ENCODE data around the gene GUCY1A1. TPM values are rescaled to one million over a fixed set of nuclear protein-coding genes. Genes with fewer than 3 reads are reported as not detected.

Gene GUCY1A1
- total RNA-seq, 1 experiment from 2014 or later = 23.6 TPM

DNA sequence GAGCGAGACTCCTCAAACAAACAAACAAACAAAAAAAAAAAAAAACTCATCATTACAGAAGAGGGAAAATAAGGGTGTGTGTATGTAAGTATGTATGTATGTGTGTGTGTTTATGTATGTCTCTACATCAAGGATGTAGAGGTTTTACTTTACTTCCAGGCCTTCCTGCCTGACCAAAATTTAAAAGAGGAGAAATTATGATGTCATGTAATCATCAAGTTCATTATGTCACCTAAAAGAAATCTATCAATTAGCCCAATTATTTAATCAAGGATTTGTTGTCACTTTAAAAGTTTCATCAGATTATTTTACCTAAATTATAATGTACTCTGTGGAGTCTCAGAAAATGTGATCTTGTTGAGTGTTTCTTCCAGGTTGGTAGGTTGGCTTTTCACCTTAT, 21.6 kb downstream of the GUCY1A1 start:
- BruUV-seq (replicated peaks) = no TSS peak
- intact Hi-C loops (cut with micrococcal nuclease; ENCODE audit: unreplicated experiment) = no loop called here
- no peak overlapping the region for H3K27ac Mint-ChIP-seq (ENCODE audit: unreplicated experiment)
- H3K4me1 Mint-ChIP-seq (ENCODE audit: low read depth, unreplicated experiment) = peaks cover 26% of the 10 kb centered on the region
- H3K9me3 Mint-ChIP-seq (ENCODE audit: low read depth, unreplicated experiment) = no peaks in the 10 kb centered on the region
- H3K4me3 Mint-ChIP-seq (ENCODE audit: low read depth, unreplicated experiment) = no peak overlapping the region
- H3K27me3 Mint-ChIP-seq (ENCODE audit: unreplicated experiment) = no peaks in the 10 kb centered on the region
- TF ChIP-seq, protein P1, sequence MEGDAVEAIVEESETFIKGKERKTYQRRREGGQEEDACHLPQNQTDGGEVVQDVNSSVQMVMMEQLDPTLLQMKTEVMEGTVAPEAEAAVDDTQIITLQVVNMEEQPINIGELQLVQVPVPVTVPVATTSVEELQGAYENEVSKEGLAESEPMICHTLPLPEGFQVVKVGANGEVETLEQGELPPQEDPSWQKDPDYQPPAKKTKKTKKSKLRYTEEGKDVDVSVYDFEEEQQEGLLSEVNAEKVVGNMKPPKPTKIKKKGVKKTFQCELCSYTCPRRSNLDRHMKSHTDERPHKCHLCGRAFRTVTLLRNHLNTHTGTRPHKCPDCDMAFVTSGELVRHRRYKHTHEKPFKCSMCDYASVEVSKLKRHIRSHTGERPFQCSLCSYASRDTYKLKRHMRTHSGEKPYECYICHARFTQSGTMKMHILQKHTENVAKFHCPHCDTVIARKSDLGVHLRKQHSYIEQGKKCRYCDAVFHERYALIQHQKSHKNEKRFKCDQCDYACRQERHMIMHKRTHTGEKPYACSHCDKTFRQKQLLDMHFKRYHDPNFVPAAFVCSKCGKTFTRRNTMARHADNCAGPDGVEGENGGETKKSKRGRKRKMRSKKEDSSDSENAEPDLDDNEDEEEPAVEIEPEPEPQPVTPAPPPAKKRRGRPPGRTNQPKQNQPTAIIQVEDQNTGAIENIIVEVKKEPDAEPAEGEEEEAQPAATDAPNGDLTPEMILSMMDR (IDR thresholded peaks at IDR 0.05; ENCODE audit: unreplicated experiment) = no peak
- CTCF ChIA-PET = no interaction called here
- H3K36me3 Mint-ChIP-seq (ENCODE audit: insufficient read depth, unreplicated experiment) = no peaks in the 10 kb centered on the region
- no peak for DNase-seq

DNA sequence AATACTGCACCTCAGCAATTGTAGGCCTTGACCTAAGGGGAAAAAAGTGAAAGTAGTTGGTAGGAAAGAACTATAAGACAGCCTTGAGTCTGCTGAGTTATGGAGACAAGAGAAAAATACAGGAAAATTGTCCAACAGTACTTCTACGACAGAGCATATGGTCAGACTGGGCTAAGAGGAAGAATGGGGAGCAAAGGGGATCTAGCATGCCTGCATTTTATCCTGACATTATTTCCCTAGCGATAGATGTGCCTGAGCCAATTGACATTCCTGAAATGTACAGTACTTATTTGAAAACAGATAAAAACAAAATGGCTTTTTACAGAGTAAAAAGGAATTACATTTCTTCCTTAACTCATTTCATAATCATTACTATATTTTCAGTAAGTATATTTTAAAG, 22.2 kb downstream of the GUCY1A1 start:
- CTCF ChIA-PET = no interaction called here
- H3K36me3 Mint-ChIP-seq (ENCODE audit: insufficient read depth, unreplicated experiment) = no peaks in the 10 kb centered on the region
- no peaks in the 10 kb centered on the region for H3K9me3 Mint-ChIP-seq (ENCODE audit: low read depth, unreplicated experiment)
- H3K4me3 Mint-ChIP-seq (ENCODE audit: low read depth, unreplicated experiment) = no peak overlapping the region
- BruUV-seq (replicated peaks) = no TSS peak
- peaks cover 20% of the 10 kb centered on the region for H3K4me1 Mint-ChIP-seq (ENCODE audit: low read depth, unreplicated experiment)
- H3K27me3 Mint-ChIP-seq (ENCODE audit: unreplicated experiment) = no peaks in the 10 kb centered on the region
- no peak for DNase-seq
- H3K27ac Mint-ChIP-seq (ENCODE audit: unreplicated experiment) = no peak overlapping the region
- TF ChIP-seq, protein P1 (IDR thresholded peaks at IDR 0.05; ENCODE audit: unreplicated experiment) = no peak
- intact Hi-C loops (cut with micrococcal nuclease; ENCODE audit: unreplicated experiment) = no loop called here

DNA sequence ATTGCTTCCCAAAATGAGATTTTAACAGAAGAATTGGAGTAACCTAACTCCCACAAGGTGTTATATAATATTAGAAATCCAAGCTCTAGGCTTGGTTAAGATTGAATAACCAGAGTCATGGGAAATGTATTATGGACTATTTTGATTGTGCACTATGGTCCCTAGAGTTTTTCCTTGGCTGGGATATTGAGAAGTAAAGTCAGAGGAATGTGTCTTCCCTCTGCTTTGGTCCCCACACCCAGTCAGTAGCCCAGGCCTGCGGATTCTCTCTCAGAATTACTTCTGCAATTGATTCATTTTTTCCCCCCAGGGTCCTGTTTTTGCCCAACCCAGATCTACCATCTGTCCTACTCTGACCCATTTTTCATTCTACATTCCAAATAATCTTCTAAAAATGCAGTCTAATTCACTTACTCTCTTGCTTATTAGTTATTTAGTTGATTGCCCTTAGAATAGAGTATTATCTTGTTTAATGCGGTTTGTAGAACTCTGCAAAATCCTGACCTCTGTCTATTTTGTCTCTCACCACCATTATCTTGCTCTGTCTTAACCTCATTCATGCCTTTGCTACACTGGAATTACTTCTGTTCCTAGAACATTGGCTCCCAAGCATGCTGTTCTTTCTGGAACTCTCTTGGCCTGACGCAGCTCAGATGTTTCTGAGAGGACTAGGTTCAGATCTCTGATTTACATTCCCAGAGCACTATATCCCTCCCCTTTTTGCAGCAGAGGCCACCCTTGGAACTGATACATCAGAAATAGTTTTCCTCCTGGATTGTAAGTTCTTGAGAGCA, 23.6 kb downstream of the GUCY1A1 start:
- BruUV-seq (replicated peaks) = no TSS peak
- intact Hi-C loops (cut with micrococcal nuclease; ENCODE audit: unreplicated experiment) = loop anchor here (10.0 kb wide), 1 partner anchor 95 kb away; no protein-coding TSS in a partner anchor
- no peak for DNase-seq
- peaks cover 20% of the 10 kb centered on the region for H3K4me1 Mint-ChIP-seq (ENCODE audit: low read depth, unreplicated experiment)
- H3K4me3 Mint-ChIP-seq (ENCODE audit: low read depth, unreplicated experiment) = no peak overlapping the region
- CTCF ChIA-PET = no interaction called here
- H3K9me3 Mint-ChIP-seq (ENCODE audit: low read depth, unreplicated experiment) = no peaks in the 10 kb centered on the region
- no peaks in the 10 kb centered on the region for H3K36me3 Mint-ChIP-seq (ENCODE audit: insufficient read depth, unreplicated experiment)
- TF ChIP-seq, protein P1 (IDR thresholded peaks at IDR 0.05; ENCODE audit: unreplicated experiment) = no peak
- no peaks in the 10 kb centered on the region for H3K27me3 Mint-ChIP-seq (ENCODE audit: unreplicated experiment)
- H3K27ac Mint-ChIP-seq (ENCODE audit: unreplicated experiment) = no peak overlapping the region

DNA sequence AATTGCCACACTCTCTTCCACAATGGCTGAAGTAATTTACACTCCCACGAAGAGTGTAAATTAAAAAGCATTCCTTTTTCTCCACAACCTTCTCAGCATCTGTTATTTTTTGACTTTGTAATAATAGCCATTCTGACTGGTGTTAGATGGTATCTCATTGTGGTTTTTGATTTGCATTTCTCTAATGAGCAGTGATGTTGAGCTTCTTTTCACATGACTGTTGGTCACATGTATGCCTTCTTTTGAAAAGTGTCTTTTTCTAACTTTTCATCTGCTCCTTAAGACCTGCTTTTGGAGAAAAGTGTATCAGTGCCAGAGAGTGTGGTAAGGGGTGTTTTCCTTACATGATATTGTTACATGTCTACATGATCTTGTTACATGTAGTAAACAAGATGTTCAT, 25.7 kb downstream of the GUCY1A1 start:
- TF ChIP-seq, protein P1 (IDR thresholded peaks at IDR 0.05; ENCODE audit: unreplicated experiment) = no peak
- Mint-ChIP-seq H3K9me3 (ENCODE audit: low read depth, unreplicated experiment) (no peaks in the 10 kb centered on the region), H3K36me3 (ENCODE audit: insufficient read depth, unreplicated experiment) (peaks cover under 1% of the 10 kb centered on the region), H3K4me3 (ENCODE audit: low read depth, unreplicated experiment) (no peak overlapping the region), H3K27ac (ENCODE audit: unreplicated experiment) (no peak overlapping the region), H3K4me1 (ENCODE audit: low read depth, unreplicated experiment) (peaks cover 33% of the 10 kb centered on the region), H3K27me3 (ENCODE audit: unreplicated experiment) (no peaks in the 10 kb centered on the region)
- no peak for DNase-seq
- CTCF ChIA-PET = no interaction called here
- intact Hi-C loops (cut with micrococcal nuclease; ENCODE audit: unreplicated experiment) = loop anchor here (10.0 kb wide), 1 partner anchor 92 kb away; no protein-coding TSS in a partner anchor
- BruUV-seq (replicated peaks) = no TSS peak

Measured in Calu3 (cell line).